GM23338 (cell line): Measurements from ENCODE around the gene EVX2.

Source experiments
- EZH2phosphoT487 ChIP-seq: fragments of 200-600 bp; sonication (generic); IDR thresholded peaks from one replicate; pipeline ENCODE4 v1.8.1; 2018; ENCODE audit warnings: antibody characterized with exemption; ENCODE audit not compliant: unreplicated experiment
- ZNF114 ChIP-seq: fragments of 250-450 bp; sonication (Bioruptor Pico); IDR thresholded peaks from 2 replicates; pipeline ENCODE4 v1.5.0; 2020; ENCODE audit warnings: mild to moderate bottlenecking, moderate library complexity
- TF ChIP-seq, protein P1 (sequence below), 2 experiments: fragments of 200-600 bp in 1 of 2; sonication (generic) in 1 of 2; conservative IDR thresholded peaks; 2 replicates each; pipeline versions ENCODE4 v1.5.1 to v1.6.1; 2016 to 2017; ENCODE audit warnings: antibody characterized with exemption in 2 of 2, low read depth in 2 of 2, mild to moderate bottlenecking in 2 of 2, moderate library complexity in 1 of 2

DNA sequence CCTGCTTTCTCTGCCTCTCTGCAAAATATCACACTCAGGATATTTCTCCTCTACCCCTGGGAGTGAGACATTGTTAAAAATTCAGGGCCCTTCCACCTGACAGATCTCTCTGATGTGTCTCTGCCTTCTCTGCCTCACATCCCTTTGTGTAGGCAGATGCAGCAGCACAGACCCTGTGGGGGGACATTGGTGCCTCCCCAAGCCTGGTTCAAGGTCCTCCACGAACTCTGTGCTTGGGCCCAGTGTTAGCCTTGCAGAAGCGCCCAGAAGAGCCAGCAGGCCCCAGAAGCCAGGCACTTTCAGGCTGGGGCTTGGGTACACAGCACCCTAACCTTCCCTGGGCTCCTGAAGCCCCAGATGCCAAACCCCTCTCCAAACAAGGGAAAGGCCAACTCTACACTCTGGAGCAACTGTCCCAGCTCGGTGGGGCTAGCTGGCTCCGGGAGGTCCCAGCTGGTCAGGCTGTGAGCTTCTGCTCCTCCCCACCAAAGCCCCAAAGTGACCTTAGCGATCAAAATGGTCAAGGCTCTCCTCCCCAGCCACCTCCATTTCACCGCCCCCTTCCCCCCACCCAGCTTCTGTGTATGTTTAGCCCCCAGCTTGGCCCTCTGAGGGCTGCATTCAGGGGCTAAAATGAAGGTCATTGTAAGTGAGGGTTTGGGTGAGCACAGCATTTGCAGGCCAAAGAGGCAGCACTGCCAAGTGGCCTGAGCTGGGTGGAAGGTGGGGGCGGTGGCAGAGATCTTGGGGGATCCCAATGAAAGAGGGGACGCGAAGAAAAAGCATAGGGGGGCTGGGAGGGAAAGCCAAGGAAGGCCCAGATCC, 41.4 kb upstream of the EVX2 start:
- TF ChIP-seq, protein P1, sequence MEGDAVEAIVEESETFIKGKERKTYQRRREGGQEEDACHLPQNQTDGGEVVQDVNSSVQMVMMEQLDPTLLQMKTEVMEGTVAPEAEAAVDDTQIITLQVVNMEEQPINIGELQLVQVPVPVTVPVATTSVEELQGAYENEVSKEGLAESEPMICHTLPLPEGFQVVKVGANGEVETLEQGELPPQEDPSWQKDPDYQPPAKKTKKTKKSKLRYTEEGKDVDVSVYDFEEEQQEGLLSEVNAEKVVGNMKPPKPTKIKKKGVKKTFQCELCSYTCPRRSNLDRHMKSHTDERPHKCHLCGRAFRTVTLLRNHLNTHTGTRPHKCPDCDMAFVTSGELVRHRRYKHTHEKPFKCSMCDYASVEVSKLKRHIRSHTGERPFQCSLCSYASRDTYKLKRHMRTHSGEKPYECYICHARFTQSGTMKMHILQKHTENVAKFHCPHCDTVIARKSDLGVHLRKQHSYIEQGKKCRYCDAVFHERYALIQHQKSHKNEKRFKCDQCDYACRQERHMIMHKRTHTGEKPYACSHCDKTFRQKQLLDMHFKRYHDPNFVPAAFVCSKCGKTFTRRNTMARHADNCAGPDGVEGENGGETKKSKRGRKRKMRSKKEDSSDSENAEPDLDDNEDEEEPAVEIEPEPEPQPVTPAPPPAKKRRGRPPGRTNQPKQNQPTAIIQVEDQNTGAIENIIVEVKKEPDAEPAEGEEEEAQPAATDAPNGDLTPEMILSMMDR (conservative IDR thresholded peaks at IDR 0.05; ENCODE audit: low read depth in 2 of 2) = no peak
- TF ChIP-seq EZH2phosphoT487 (peak; percentile 74), ZNF114 (CRISPR knock-in tag) (no peak)
